Testis (tissue), 3 donors: ENCODE data around the gene ARRDC1. TPM values are rescaled to one million over a fixed set of nuclear protein-coding genes. Genes with fewer than 3 reads are reported as not detected.

Source experiments
- DNase-seq: peaks from one replicate; pipeline ENCODE4 v3.0.0-alpha.2; 2019
- H3K27ac ChIP-seq, 2 donors: fragments of 200-600 bp; sonication (generic); one replicate each; pipeline ENCODE4 v1.5.1; 2019
- H3K27me3 ChIP-seq: fragments of 200-600 bp; sonication (generic); one replicate; pipeline ENCODE4 v1.5.1; 2019
- H3K36me3 ChIP-seq: fragments of 200-600 bp; sonication (generic); one replicate; pipeline ENCODE4 v1.5.1; 2017; ENCODE audit warnings: low read depth; ENCODE audit errors: missing control alignments
- H3K4me1 ChIP-seq: fragments of 200-600 bp; sonication (generic); one replicate; pipeline ENCODE4 v1.5.1; 2019
- H3K4me3 ChIP-seq, 2 donors: fragments of 200-600 bp; sonication (generic); one replicate each; pipeline ENCODE4 v1.5.1; 2017 to 2019
- H3K9me3 ChIP-seq: fragments of 200-600 bp; sonication (generic); one replicate; pipeline ENCODE4 v1.5.1; 2017
- POLR2A ChIP-seq: fragments of 450-650 bp; IDR thresholded peaks from one replicate; pipeline ENCODE4 v1.6.1; 2017; ENCODE audit warnings: antibody characterized with exemption, mild to moderate bottlenecking, moderate library complexity
- WGBS, 2 donors: methylation state at CpG; one replicate each; pipeline ENCODE4 v1.1.5; 2018; 5-methylcytosine and 5-hydroxymethylcytosine counted together
- intact Hi-C: fragments of 100-400 bp; cut with DNase I; formaldehyde crosslinking; loops from one replicate; pipeline ENCODE4 v1.15.1; 2023; ENCODE audit warnings: low total_unique reads
- polyA plus RNA-seq: library from polyadenylated mRNA; stranded (reverse); fragments of 350-450 nt; fragmentation: Illumina TruSeq; extraction: RNeasy Lipid Tissue Mini Kit (QIAGEN cat#74804); gene quantifications from one replicate; pipeline ENCODE4 v1.2.3, GENCODE V29; 2014; ENCODE audit warnings: low read depth, low replicate concordance; ENCODE audit not compliant: insufficient read depth
- total RNA-seq, 2 donors: library from RNA; depleted of rRNA; stranded (reverse); fragments of >200 nt; gene quantifications; one replicate each; pipeline ENCODE4 v1.2.3, GENCODE V29; 2016
- TF ChIP-seq, protein P1 (sequence below), 3 experiments: fragments of 450-650 bp in 2 of 3; fragments of 200-600 bp in 1 of 3; sonication (generic) in 1 of 3; IDR thresholded peaks; one replicate each; pipeline ENCODE4 v1.5.1; 2016 to 2019; ENCODE audit warnings: antibody characterized with exemption in 3 of 3, mild to moderate bottlenecking in 2 of 3, moderate library complexity in 1 of 3

The ARRDC1 gene
- total and polyA plus RNA-seq, 3 donors from 2014 or later: 36.8 to 47.6 (median 38.2) TPM

DNA sequence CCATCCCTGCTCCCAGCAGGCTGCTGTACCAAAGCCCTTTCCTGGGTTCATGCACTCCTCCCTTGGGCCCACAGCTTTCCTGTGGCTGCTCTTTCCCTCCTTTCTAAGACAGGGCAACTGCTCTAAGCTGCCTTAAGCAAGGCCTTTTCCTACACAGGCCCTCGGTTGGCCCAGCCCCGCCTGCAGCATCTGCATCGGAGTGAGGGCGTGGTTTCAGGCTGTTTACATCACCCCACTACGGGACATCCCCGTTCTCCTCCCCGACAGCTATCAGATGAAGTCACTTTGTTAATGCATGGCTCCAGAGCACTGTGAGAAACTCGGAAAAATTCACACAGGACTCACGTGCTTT, 30.1 kb upstream of the ARRDC1 start:
- no peaks in the 10 kb centered on the region for H3K36me3 ChIP-seq
- WGBS, 2 donors: 74 to 81% methylated on average over 9 of the region's 9 CpGs
- peaks cover 6% of the 10 kb centered on the region for H3K4me1 ChIP-seq
- H3K9me3 ChIP-seq: no peaks in the 10 kb centered on the region
- no peak for DNase-seq
- intact Hi-C loops: no loop called here
- H3K27me3 ChIP-seq: no peaks in the 10 kb centered on the region
- no peak overlapping the region for H3K27ac ChIP-seq
- TF ChIP-seq POLR2A: no peak
- TF ChIP-seq, protein P1, sequence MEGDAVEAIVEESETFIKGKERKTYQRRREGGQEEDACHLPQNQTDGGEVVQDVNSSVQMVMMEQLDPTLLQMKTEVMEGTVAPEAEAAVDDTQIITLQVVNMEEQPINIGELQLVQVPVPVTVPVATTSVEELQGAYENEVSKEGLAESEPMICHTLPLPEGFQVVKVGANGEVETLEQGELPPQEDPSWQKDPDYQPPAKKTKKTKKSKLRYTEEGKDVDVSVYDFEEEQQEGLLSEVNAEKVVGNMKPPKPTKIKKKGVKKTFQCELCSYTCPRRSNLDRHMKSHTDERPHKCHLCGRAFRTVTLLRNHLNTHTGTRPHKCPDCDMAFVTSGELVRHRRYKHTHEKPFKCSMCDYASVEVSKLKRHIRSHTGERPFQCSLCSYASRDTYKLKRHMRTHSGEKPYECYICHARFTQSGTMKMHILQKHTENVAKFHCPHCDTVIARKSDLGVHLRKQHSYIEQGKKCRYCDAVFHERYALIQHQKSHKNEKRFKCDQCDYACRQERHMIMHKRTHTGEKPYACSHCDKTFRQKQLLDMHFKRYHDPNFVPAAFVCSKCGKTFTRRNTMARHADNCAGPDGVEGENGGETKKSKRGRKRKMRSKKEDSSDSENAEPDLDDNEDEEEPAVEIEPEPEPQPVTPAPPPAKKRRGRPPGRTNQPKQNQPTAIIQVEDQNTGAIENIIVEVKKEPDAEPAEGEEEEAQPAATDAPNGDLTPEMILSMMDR (IDR thresholded peaks at IDR 0.05): no peak
- no peak overlapping the region for H3K4me3 ChIP-seq

DNA sequence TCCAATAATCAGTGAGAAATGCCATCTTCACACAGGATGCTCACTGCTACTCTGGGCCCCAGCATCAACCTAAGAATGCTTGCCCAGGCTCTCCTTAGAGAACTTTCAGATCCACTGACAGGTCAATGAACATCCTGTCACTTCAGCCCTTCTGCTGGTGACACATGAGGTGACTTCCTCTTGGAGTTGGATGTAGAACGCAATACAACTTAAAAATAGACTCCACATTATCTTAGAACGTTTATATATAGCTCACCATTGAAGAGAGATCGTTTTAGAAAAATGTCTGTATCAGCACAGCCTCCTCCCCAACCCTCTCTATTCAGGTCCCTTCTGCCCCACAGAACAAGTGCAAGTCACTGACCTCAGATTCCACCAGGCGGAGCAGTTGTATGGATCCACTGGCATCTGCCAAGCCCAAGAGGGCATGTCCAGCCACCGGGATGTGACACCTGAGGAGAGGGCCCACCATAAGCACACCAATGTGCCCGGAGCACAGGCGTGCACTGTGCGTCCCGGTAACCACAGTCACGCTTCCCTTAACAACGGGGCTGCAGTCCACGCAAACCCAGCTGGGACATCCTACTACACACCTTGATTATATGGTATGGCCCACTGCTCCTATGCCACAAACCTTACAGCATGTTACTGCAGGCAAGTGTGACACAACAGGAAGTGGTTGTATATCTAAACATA, 29.6 kb upstream of the ARRDC1 start:
- Histone ChIP-seq H3K36me3 (no peaks in the 10 kb centered on the region), H3K4me3 (no peak overlapping the region), H3K9me3 (no peaks in the 10 kb centered on the region), H3K4me1 (peaks cover 6% of the 10 kb centered on the region), H3K27me3 (no peaks in the 10 kb centered on the region), H3K27ac (no peak overlapping the region)
- TF ChIP-seq POLR2A: no peak
- TF ChIP-seq, protein P1 (IDR thresholded peaks at IDR 0.05): no peak
- intact Hi-C loops: no loop called here
- DNase-seq: no peak
- 87 to 89% methylated on average over 12 of the region's 12 CpGs for WGBS, 2 donors

DNA sequence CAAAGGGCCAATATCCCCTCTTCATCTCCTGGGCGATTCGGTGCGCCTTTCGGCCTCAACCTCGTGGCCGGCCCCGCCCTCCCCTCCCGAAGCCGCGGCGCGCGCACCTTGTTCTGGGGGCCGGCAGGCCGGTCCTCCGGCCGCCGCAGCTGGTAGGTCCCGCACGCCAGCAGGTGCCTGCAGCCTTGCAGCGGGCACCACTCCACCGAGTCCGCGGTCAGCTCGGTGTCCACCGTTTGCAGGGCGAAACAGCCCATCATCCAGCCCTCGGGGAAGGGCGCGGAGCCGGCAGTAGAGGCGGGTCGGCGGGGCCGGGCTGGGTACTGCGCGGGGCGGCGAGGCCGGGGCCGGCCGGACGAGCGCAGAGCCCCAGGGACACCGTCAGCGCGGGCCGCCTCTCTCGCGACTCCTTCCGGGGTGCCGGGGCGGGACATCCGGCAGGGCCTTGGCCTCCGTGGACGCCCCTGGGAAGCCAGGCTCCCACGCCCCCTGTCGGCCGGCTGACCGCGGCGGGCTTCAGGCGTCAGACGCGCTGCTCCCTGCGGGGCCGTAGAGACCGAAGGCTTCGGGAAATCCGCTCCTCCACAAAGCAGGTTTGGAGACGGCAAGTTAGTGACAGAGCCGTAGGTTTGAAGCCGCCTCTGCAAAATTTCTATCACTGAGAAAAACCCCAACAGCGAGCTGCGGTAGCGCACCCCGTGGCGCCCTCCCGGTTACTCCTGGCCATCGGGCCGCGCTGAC, 26.8 kb upstream of the ARRDC1 start, which contains the start of gene DPH7:
Gene DPH7, minus strand, starts transcription at position 408 of the 741 bp plus-strand sequence. Its CDS starts 148 bp downstream, at position 260.
- TF ChIP-seq, protein P1 (IDR thresholded peaks at IDR 0.05): peak; percentile 87 to 96 (median 95)
- no peak for TF ChIP-seq POLR2A
- Histone ChIP-seq H3K27ac (peak within 1 kb of the TSS; percentile 77 to 79), H3K36me3 (no peaks in the 10 kb centered on the region), H3K27me3 (no peaks in the 10 kb centered on the region), H3K4me1 (peaks cover 6% of the 10 kb centered on the region), H3K9me3 (no peaks in the 10 kb centered on the region), H3K4me3 (peak within 1 kb of the TSS; percentile 95 to 98)
- DNase-seq: peak; percentile 96
- intact Hi-C loops: no loop called here
- WGBS, 2 donors: 0 to 3% methylated on average over 1 to 81 of the region's 82 CpGs

DNA sequence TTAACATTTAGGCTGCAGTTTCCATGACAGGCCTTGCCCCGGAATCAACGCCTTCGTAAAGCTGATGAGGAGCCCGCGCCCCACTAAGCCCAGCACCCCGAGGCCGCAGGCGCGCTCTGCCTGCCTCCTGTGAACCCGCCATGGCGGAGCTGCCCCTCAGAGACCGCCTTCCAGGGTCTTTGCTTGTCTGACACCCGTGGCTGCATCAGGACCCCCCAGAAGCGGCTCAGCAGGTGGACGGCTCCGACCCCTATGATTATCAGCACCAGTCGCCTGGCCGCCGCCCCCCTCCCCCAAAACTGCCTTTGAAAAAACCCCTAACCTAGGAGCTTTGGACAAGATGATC, 26.3 kb upstream of the ARRDC1 start:
- 27 to 31% methylated on average over 8 to 19 of the region's 19 CpGs for WGBS, 2 donors
- Histone ChIP-seq H3K9me3 (no peaks in the 10 kb centered on the region), H3K27ac (peak overlapping the region; percentile 28 to 77), H3K4me1 (peaks cover 6% of the 10 kb centered on the region), H3K36me3 (no peaks in the 10 kb centered on the region), H3K4me3 (peak overlapping the region; percentile 95 to 98), H3K27me3 (no peaks in the 10 kb centered on the region)
- no peak for DNase-seq
- intact Hi-C loops: no loop called here
- TF ChIP-seq, protein P1 (IDR thresholded peaks at IDR 0.05): no peak
